Measurements from ENCODE around the gene PDE4B. TPM values are rescaled to one million over a fixed set of nuclear protein-coding genes. Genes with fewer than 3 reads are reported as not detected.

PDE4B gene
- total and polyA plus RNA-seq, 10 of the 15 experiments (the other 5 are each of a cell fraction or from before 2014, with no cell fraction given): 3.0 to 13.2 (median 5.7) TPM

DNA sequence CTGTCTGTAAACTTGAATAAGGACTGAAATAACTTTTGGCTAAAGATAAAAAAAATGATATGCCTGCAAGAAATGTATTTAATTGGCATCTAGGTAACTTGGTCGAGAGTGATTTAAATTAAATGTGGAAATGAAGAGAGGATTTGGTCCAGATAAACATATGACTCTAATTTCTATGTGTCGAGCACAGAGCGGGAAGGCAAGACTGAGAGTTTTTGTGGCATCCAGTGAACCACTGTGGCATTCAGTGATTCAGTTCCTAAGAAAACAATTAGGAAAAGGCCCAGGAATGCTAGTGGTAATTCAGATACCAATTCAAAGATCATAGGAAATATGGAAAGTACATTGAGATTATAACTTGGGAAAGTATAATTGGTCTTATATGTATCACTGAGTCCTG lies 39.6 kb downstream of the PDE4B start:
- Histone ChIP-seq H4K20me1 (ENCODE audit: control insufficient read depth, insufficient read depth) (no peaks in the 10 kb centered on the region), H3K36me3 (ENCODE audit: control insufficient read depth in 2 of 2, insufficient read depth in 2 of 2, low read length in 1 of 2) (no peaks in the 10 kb centered on the region), H3K9me3 (replicated peaks; ENCODE audit: control insufficient read depth, insufficient read depth, low read length) (no peaks in the 10 kb centered on the region), H3K27me3 (replicated peaks in 1 of 2; ENCODE audit: control insufficient read depth in 2 of 2, insufficient read depth in 2 of 2, low read length in 1 of 2) (no peaks in the 10 kb centered on the region), H2AFZ (ENCODE audit: control insufficient read depth, low read depth, low read length) (no peak overlapping the region), H3K4me3 (no peak overlapping the region), H3K4me2 (ENCODE audit: control insufficient read depth, insufficient read depth) (no peak overlapping the region), H3K9ac (ENCODE audit: control insufficient read depth, insufficient read depth, low read length) (no peak overlapping the region), H3K79me2 (ENCODE audit: control insufficient read depth, insufficient read depth, low read length) (no peaks in the 10 kb centered on the region), H3K4me1 (ENCODE audit: control insufficient read depth, insufficient read depth, low read length) (no peaks in the 10 kb centered on the region), H3K27ac (ENCODE audit: control insufficient read depth, insufficient read depth) (no peak overlapping the region)
- TF ChIP-seq, protein P1, sequence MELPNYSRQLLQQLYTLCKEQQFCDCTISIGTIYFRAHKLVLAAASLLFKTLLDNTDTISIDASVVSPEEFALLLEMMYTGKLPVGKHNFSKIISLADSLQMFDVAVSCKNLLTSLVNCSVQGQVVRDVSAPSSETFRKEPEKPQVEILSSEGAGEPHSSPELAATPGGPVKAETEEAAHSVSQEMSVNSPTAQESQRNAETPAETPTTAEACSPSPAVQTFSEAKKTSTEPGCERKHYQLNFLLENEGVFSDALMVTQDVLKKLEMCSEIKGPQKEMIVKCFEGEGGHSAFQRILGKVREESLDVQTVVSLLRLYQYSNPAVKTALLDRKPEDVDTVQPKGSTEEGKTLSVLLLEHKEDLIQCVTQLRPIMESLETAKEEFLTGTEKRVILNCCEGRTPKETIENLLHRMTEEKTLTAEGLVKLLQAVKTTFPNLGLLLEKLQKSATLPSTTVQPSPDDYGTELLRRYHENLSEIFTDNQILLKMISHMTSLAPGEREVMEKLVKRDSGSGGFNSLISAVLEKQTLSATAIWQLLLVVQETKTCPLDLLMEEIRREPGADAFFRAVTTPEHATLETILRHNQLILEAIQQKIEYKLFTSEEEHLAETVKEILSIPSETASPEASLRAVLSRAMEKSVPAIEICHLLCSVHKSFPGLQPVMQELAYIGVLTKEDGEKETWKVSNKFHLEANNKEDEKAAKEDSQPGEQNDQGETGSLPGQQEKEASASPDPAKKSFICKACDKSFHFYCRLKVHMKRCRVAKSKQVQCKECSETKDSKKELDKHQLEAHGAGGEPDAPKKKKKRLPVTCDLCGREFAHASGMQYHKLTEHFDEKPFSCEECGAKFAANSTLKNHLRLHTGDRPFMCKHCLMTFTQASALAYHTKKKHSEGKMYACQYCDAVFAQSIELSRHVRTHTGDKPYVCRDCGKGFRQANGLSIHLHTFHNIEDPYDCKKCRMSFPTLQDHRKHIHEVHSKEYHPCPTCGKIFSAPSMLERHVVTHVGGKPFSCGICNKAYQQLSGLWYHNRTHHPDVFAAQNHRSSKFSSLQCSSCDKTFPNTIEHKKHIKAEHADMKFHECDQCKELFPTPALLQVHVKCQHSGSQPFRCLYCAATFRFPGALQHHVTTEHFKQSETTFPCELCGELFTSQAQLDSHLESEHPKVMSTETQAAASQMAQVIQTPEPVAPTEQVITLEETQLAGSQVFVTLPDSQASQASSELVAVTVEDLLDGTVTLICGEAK (IDR thresholded peaks at IDR 0.05; ENCODE audit: borderline replicate concordance): no peak
- TF ChIP-seq JUNB (IDR thresholded peaks at IDR 0.05) (no peak), BRCA1 (IDR thresholded peaks at IDR 0.05; ENCODE audit: low read depth, low read length) (no peak), CHD1 (IDR thresholded peaks at IDR 0.05; ENCODE audit: low read depth, low read length) (no peak), EZH2 (IDR thresholded peaks at IDR 0.05; ENCODE audit: borderline replicate concordance, control insufficient read depth, low read depth, low read length) (no peak)
- TF ChIP-seq, protein P2, sequence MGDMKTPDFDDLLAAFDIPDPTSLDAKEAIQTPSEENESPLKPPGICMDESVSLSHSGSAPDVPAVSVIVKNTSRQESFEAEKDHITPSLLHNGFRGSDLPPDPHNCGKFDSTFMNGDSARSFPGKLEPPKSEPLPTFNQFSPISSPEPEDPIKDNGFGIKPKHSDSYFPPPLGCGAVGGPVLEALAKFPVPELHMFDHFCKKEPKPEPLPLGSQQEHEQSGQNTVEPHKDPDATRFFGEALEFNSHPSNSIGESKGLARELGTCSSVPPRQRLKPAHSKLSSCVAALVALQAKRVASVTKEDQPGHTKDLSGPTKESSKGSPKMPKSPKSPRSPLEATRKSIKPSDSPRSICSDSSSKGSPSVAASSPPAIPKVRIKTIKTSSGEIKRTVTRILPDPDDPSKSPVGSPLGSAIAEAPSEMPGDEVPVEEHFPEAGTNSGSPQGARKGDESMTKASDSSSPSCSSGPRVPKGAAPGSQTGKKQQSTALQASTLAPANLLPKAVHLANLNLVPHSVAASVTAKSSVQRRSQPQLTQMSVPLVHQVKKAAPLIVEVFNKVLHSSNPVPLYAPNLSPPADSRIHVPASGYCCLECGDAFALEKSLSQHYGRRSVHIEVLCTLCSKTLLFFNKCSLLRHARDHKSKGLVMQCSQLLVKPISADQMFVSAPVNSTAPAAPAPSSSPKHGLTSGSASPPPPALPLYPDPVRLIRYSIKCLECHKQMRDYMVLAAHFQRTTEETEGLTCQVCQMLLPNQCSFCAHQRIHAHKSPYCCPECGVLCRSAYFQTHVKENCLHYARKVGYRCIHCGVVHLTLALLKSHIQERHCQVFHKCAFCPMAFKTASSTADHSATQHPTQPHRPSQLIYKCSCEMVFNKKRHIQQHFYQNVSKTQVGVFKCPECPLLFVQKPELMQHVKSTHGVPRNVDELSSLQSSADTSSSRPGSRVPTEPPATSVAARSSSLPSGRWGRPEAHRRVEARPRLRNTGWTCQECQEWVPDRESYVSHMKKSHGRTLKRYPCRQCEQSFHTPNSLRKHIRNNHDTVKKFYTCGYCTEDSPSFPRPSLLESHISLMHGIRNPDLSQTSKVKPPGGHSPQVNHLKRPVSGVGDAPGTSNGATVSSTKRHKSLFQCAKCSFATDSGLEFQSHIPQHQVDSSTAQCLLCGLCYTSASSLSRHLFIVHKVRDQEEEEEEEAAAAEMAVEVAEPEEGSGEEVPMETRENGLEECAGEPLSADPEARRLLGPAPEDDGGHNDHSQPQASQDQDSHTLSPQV (IDR thresholded peaks at IDR 0.05): no peak
- RAD21 ChIA-PET (ENCODE audit: unreplicated experiment): no interaction called here
- ATAC-seq: no peak
- no peak for FAIRE-seq
- in situ Hi-C loops (cut with MboI) (no loop called here), intact Hi-C loops (cut with micrococcal nuclease; ENCODE audit: unreplicated experiment) (no loop called here)
- SMC1A ChIA-PET (ENCODE audit: uncharacterized antibody, unreplicated experiment): no interaction called here
- no TSS peak for BruUV-seq (replicated peaks)
- POLR2A ChIA-PET: no interaction called here
- no peak for DNase-seq (ENCODE audit: low read depth, low spot score)
- WGBS (ENCODE audit: insufficient coverage, insufficient replicate concordance, low lambda C conversion rate, missing lambda C conversion rate): 28% methylated on average over 3 of the region's 3 CpGs
- CTCF ChIA-PET: no interaction called here

Data from GM12878 (cell line).